Measurements from ENCODE around the gene ACSL3. TPM values are rescaled to one million over a fixed set of nuclear protein-coding genes. Genes with fewer than 3 reads are reported as not detected.

The ACSL3 gene
- total RNA-seq, 1 experiment from 2014 or later: 181 TPM

DNA sequence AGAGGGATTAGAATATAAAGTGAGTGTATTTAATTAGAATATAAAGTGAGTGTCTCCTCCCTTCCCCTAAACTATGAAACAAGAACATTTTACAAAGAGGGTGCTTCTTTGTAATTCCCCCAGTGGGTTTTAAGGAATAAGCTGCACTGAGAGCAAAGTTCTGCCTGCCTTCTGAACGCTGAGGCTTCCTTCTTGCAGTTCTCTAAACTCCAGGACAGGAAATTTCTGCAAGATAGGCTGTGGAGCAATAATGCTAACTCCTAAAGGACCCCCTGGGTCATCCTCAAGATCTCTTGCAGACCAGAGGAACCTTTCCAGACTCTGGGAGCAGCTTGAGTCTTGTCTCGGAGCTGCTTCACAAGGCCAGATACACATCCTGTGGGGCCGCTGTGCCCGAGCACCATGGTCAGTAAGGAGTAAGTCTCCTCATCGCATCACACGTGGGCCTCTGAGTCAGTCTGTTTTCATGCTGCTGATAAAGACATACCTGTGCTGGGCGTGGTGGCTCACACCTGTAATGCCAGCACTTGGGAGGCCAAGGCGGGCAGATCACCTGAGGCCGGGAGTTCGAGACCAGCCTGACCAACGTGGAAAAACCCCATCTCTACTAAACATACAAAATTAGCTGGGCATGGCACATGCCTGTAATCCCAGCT is 103.7 kb downstream of the ACSL3 start:
- TF ChIP-seq, protein P1, sequence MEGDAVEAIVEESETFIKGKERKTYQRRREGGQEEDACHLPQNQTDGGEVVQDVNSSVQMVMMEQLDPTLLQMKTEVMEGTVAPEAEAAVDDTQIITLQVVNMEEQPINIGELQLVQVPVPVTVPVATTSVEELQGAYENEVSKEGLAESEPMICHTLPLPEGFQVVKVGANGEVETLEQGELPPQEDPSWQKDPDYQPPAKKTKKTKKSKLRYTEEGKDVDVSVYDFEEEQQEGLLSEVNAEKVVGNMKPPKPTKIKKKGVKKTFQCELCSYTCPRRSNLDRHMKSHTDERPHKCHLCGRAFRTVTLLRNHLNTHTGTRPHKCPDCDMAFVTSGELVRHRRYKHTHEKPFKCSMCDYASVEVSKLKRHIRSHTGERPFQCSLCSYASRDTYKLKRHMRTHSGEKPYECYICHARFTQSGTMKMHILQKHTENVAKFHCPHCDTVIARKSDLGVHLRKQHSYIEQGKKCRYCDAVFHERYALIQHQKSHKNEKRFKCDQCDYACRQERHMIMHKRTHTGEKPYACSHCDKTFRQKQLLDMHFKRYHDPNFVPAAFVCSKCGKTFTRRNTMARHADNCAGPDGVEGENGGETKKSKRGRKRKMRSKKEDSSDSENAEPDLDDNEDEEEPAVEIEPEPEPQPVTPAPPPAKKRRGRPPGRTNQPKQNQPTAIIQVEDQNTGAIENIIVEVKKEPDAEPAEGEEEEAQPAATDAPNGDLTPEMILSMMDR (IDR thresholded peaks at IDR 0.05; ENCODE audit: insufficient read depth in 1 of 2, low read depth in 1 of 2, low read length in 1 of 2, severe bottlenecking in 1 of 2, unreplicated experiment in 1 of 2): no peak
- ChIA-PET CTCF (no interaction called here), POLR2A (no interaction called here)
- intact Hi-C loops (cut with micrococcal nuclease; ENCODE audit: unreplicated experiment): no loop called here
- peaks cover 11% of the 10 kb centered on the region for H3K4me1 Mint-ChIP-seq (ENCODE audit: low read depth, unreplicated experiment)
- no peak overlapping the region for H3K27ac Mint-ChIP-seq (ENCODE audit: unreplicated experiment)
- H3K4me1 ChIP-seq: peaks cover 8% of the 10 kb centered on the region
- H3K27me3 ChIP-seq (replicated peaks; ENCODE audit: control insufficient read depth, insufficient read depth, low read length): no peaks in the 10 kb centered on the region
- H3K4me3 Mint-ChIP-seq (ENCODE audit: unreplicated experiment): no peak overlapping the region
- DNase-seq: no peak
- BruUV-seq (replicated peaks): no TSS peak
- H3K36me3 ChIP-seq (ENCODE audit: control insufficient read depth, insufficient read depth, low read length): no peaks in the 10 kb centered on the region
- no peaks in the 10 kb centered on the region for H3K9me3 Mint-ChIP-seq (ENCODE audit: unreplicated experiment)
- H3K36me3 Mint-ChIP-seq (ENCODE audit: insufficient read depth, unreplicated experiment): no peaks in the 10 kb centered on the region
- H3K27me3 Mint-ChIP-seq (ENCODE audit: insufficient read depth, unreplicated experiment): peaks cover 3% of the 10 kb centered on the region
- no peaks in the 10 kb centered on the region for H3K9me3 ChIP-seq
- H3K4me3 ChIP-seq (ENCODE audit: low read depth, low read length): no peak overlapping the region

DNA sequence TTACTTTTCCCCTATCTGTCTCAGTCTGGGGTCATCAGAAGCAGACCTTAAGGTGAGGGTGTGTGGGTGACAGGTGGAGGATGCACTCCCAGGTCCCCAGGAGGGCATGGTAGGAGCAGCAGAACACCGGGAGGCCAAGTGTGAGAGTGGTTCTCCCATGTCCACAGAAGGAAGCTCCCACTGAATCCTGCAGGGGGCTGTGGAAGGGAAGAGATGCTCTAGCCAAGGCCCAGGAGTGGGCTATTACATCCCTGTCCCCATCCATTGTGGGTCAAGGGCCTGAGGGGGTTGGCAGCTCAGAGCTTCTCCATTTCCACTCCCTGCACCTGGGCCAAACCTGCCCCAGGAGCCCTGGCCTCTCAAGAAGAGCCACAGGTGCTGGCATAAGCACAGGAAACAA is 104.7 kb downstream of the ACSL3 start:
- Mint-ChIP-seq H3K27ac (ENCODE audit: unreplicated experiment) (no peak overlapping the region), H3K27me3 (ENCODE audit: insufficient read depth, unreplicated experiment) (peaks cover 3% of the 10 kb centered on the region), H3K36me3 (ENCODE audit: insufficient read depth, unreplicated experiment) (no peaks in the 10 kb centered on the region), H3K4me3 (ENCODE audit: unreplicated experiment) (no peak overlapping the region), H3K4me1 (ENCODE audit: low read depth, unreplicated experiment) (peaks cover under 1% of the 10 kb centered on the region), H3K9me3 (ENCODE audit: unreplicated experiment) (no peaks in the 10 kb centered on the region)
- TF ChIP-seq, protein P1 (IDR thresholded peaks at IDR 0.05; ENCODE audit: insufficient read depth in 1 of 2, low read depth in 1 of 2, low read length in 1 of 2, severe bottlenecking in 1 of 2, unreplicated experiment in 1 of 2): no peak
- intact Hi-C loops (cut with micrococcal nuclease; ENCODE audit: unreplicated experiment): no loop called here
- ChIA-PET POLR2A (no interaction called here), CTCF (interaction anchor here (0.5 kb wide), 1 partner anchor 20 kb away, joined by 3 read pairs; no protein-coding TSS in a partner anchor)
- DNase-seq: no peak
- no peaks in the 10 kb centered on the region for H3K36me3 ChIP-seq (ENCODE audit: control insufficient read depth, insufficient read depth, low read length)
- BruUV-seq (replicated peaks): no TSS peak
- no peaks in the 10 kb centered on the region for H3K9me3 ChIP-seq
- no peaks in the 10 kb centered on the region for H3K4me1 ChIP-seq
- no peaks in the 10 kb centered on the region for H3K27me3 ChIP-seq (replicated peaks; ENCODE audit: control insufficient read depth, insufficient read depth, low read length)
- no peak overlapping the region for H3K4me3 ChIP-seq (ENCODE audit: low read depth, low read length)

DNA sequence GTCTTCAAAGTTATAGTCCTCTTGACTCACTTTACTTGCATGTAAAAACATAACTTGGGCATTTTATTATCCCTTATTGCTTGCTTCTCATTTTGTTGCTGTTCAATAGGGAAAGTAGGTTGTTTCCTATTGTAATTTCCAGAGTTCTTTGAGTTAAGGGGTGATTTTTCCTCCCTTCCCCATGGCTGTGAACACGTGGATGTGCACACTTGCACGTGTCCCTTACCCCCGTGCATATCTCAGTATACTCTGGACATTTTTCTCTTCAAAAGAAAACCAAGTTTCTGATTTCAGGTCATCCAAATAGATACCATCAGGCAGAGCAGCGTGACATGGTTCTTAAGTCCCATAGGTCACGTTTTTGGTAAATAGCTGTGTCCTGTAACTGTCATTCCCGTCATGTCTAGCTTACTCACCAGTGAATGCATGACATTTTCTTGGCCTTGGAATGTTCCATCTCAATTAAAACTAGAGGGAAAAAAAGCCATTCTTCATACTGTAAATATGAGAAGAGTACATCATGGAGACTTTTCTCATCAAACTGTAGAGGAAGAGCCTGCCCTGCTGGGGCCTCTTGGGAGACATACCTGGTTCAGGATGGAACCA is 107.8 kb downstream of the ACSL3 start:
- H3K4me1 ChIP-seq: no peaks in the 10 kb centered on the region
- TF ChIP-seq, protein P1 (IDR thresholded peaks at IDR 0.05; ENCODE audit: insufficient read depth in 1 of 2, low read depth in 1 of 2, low read length in 1 of 2, severe bottlenecking in 1 of 2, unreplicated experiment in 1 of 2): no peak
- H3K4me3 ChIP-seq (ENCODE audit: low read depth, low read length): no peak overlapping the region
- POLR2A ChIA-PET: no interaction called here
- Mint-ChIP-seq H3K9me3 (ENCODE audit: unreplicated experiment) (no peaks in the 10 kb centered on the region), H3K27me3 (ENCODE audit: insufficient read depth, unreplicated experiment) (peaks cover 3% of the 10 kb centered on the region), H3K4me3 (ENCODE audit: unreplicated experiment) (no peak overlapping the region), H3K4me1 (ENCODE audit: low read depth, unreplicated experiment) (no peaks in the 10 kb centered on the region), H3K27ac (ENCODE audit: unreplicated experiment) (no peak overlapping the region), H3K36me3 (ENCODE audit: insufficient read depth, unreplicated experiment) (no peaks in the 10 kb centered on the region)
- DNase-seq: no peak
- no peaks in the 10 kb centered on the region for H3K9me3 ChIP-seq
- BruUV-seq (replicated peaks): no TSS peak
- H3K36me3 ChIP-seq (ENCODE audit: control insufficient read depth, insufficient read depth, low read length): no peaks in the 10 kb centered on the region
- CTCF ChIA-PET: no interaction called here
- intact Hi-C loops (cut with micrococcal nuclease; ENCODE audit: unreplicated experiment): no loop called here
- H3K27me3 ChIP-seq (replicated peaks; ENCODE audit: control insufficient read depth, insufficient read depth, low read length): no peaks in the 10 kb centered on the region

Measured in Caco-2 (cell line).